Neuronal stem cell (in vitro differentiated cells): ENCODE measurements around the gene TMEM175.
A peak's percentile ranks its signal among the peaks of the same experiment; 100 is the strongest.

Experiments
- DNase-seq: peaks from one replicate; pipeline ENCODE4 v3.0.0-alpha.2; 2013; ENCODE audit warnings: low spot score
- H2AFZ ChIP-seq: one replicate; pipeline ENCODE4 v1.6.1; 2013; ENCODE audit warnings: mild to moderate bottlenecking, low read length, inconsistent platforms
- H2AK5ac ChIP-seq: 2 replicates; pipeline ENCODE4 v1.6.1; 2013; ENCODE audit warnings: low read depth, mild to moderate bottlenecking, inconsistent platforms, low read length, moderate library complexity, mixed read lengths
- H2BK120ac ChIP-seq: 2 replicates; pipeline ENCODE4 v1.6.1; 2013; ENCODE audit warnings: low read depth, mild to moderate bottlenecking, inconsistent platforms, low read length, moderate library complexity, mixed read lengths
- H2BK12ac ChIP-seq: one replicate; pipeline ENCODE4 v1.6.1; 2013; ENCODE audit warnings: low read length, inconsistent platforms
- H2BK15ac ChIP-seq: 2 replicates; pipeline ENCODE4 v1.6.1; 2013; ENCODE audit warnings: mild to moderate bottlenecking, low read length, inconsistent platforms, mixed read lengths
- H2BK5ac ChIP-seq: one replicate; pipeline ENCODE4 v1.6.1; 2013; ENCODE audit warnings: inconsistent platforms, mild to moderate bottlenecking, low read length, moderate library complexity
- H3K14ac ChIP-seq: one replicate; pipeline ENCODE4 v1.6.1; 2013; ENCODE audit warnings: low read length, inconsistent platforms
- H3K18ac ChIP-seq: 2 replicates; pipeline ENCODE4 v1.6.1; 2013; ENCODE audit warnings: low read length, inconsistent platforms
- H3K23ac ChIP-seq: 2 replicates; pipeline ENCODE4 v1.6.1; 2013; ENCODE audit warnings: low read depth, mild to moderate bottlenecking, mixed read lengths, low read length, inconsistent platforms; ENCODE audit not compliant: poor library complexity
- H3K27ac ChIP-seq: replicated peaks from 3 replicates; pipeline ENCODE4 v1.5.1; 2013; ENCODE audit warnings: low read length, inconsistent platforms
- H3K27me3 ChIP-seq, 3 experiments: 2 replicates each; pipeline ENCODE4 v1.6.1; 2013; ENCODE audit warnings: low read length in 3 of 3, mild to moderate bottlenecking in 2 of 3, inconsistent platforms in 1 of 3, low read depth in 1 of 3, mixed read lengths in 1 of 3, moderate library complexity in 1 of 3; ENCODE audit not compliant: control insufficient read depth in 3 of 3, insufficient read depth in 3 of 3
- H3K36me3 ChIP-seq, 2 donors: replicated peaks in 1 of 2; 2 replicates each; pipeline ENCODE4 v1.6.1; 2013; ENCODE audit warnings: low read length in 2 of 2; ENCODE audit not compliant: control insufficient read depth in 2 of 2, insufficient read depth in 2 of 2
- H3K4ac ChIP-seq: 2 replicates; pipeline ENCODE4 v1.6.1; 2013; ENCODE audit warnings: inconsistent platforms, mild to moderate bottlenecking, low read length, moderate library complexity
- H3K4me1 ChIP-seq, 2 donors: 1 replicate in 1 of 2; 2 replicates in 1 of 2; pipeline ENCODE4 v1.6.1; 2013; ENCODE audit warnings: low read length in 2 of 2, low read depth in 1 of 2; ENCODE audit not compliant: control insufficient read depth in 2 of 2, insufficient read depth in 1 of 2
- H3K4me2 ChIP-seq: one replicate; pipeline ENCODE4 v1.6.1; 2013; ENCODE audit warnings: mild to moderate bottlenecking, low read length, inconsistent platforms; ENCODE audit not compliant: insufficient read depth, poor library complexity, severe bottlenecking
- H3K4me3 ChIP-seq, 2 donors: 2 replicates each; pipeline ENCODE4 v1.5.1; 2013; ENCODE audit warnings: low read length in 2 of 2, mild to moderate bottlenecking in 2 of 2, inconsistent platforms in 1 of 2, moderate library complexity in 1 of 2
- H3K79me1 ChIP-seq: one replicate; pipeline ENCODE4 v1.6.1; 2013; ENCODE audit warnings: low read depth, mild to moderate bottlenecking, inconsistent platforms, low read length, moderate library complexity
- H3K9ac ChIP-seq: one replicate; pipeline ENCODE4 v1.6.1; 2013; ENCODE audit warnings: mild to moderate bottlenecking, low read depth, low read length, inconsistent platforms; ENCODE audit not compliant: poor library complexity
- H3K9me3 ChIP-seq, 2 donors: replicated peaks in 1 of 2; 2 replicates each; pipeline versions ENCODE3 to v1.6.1; 2013; ENCODE audit warnings: low read length in 2 of 2, mild to moderate bottlenecking in 2 of 2, inconsistent platforms in 1 of 2, low read depth in 1 of 2, mixed read lengths in 1 of 2, moderate library complexity in 1 of 2; ENCODE audit not compliant: control insufficient read depth in 2 of 2, insufficient read depth in 1 of 2
- H4K8ac ChIP-seq: one replicate; pipeline ENCODE4 v1.6.1; 2013; ENCODE audit warnings: low read depth, mild to moderate bottlenecking, inconsistent platforms, low read length, moderate library complexity
- H4K91ac ChIP-seq: one replicate; pipeline ENCODE4 v1.6.1; 2013; ENCODE audit warnings: low read length, low read depth, mild to moderate bottlenecking, inconsistent platforms; ENCODE audit not compliant: poor library complexity
- WGBS, 2 donors: extraction: QIAGEN DNeasy Blood & Tissue Kit; methylation state at CpG; one replicate each; pipeline ENCODE4 v1.1.7; 2013; ENCODE audit warnings: missing lambda C conversion rate in 2 of 2, mixed read lengths in 1 of 2; ENCODE audit not compliant: insufficient read length in 2 of 2, insufficient replicate concordance in 1 of 2; ENCODE audit errors: extremely low coverage in 2 of 2; 5-methylcytosine and 5-hydroxymethylcytosine counted together

The TMEM175 gene

GRCh38 chr4:990746-991367 lies 58.6 kb downstream of the TMEM175 start:
- peaks cover 8% of the 10 kb centered on the region for H3K79me1 ChIP-seq
- H3K27ac ChIP-seq: no peak overlapping the region
- no peak for DNase-seq
- H3K36me3 ChIP-seq: peaks cover 0 to 1% of the 10 kb centered on the region in 2 donors
- no peak overlapping the region for H3K4me3 ChIP-seq
- H3K9ac ChIP-seq: no peak overlapping the region
- H4K8ac ChIP-seq: peak overlapping the region; percentile 17
- H3K4ac ChIP-seq: peak overlapping the region; percentile 53
- H2BK5ac ChIP-seq: no peak overlapping the region
- H4K91ac ChIP-seq: no peak overlapping the region
- peaks cover 3 to 17% of the 10 kb centered on the region in 2 donors for H3K4me1 ChIP-seq
- WGBS, 2 donors: no CpG with 5 or more reads among the region's 26 CpGs
- no peak overlapping the region for H2BK15ac ChIP-seq
- H2AFZ ChIP-seq: no peak overlapping the region
- peak overlapping the region; percentile 65 for H3K23ac ChIP-seq
- H2AK5ac ChIP-seq: no peak overlapping the region
- H3K9me3 ChIP-seq: no peaks in the 10 kb centered on the region
- no peak overlapping the region for H2BK120ac ChIP-seq
- H3K14ac ChIP-seq: peak overlapping the region; percentile 82
- H3K27me3 ChIP-seq: peaks cover 0 to 29% (median 5%) of the 10 kb centered on the region in 3 experiments
- H2BK12ac ChIP-seq: no peak overlapping the region
- H3K18ac ChIP-seq: no peak overlapping the region
- H3K4me2 ChIP-seq: no peak overlapping the region

DNA sequence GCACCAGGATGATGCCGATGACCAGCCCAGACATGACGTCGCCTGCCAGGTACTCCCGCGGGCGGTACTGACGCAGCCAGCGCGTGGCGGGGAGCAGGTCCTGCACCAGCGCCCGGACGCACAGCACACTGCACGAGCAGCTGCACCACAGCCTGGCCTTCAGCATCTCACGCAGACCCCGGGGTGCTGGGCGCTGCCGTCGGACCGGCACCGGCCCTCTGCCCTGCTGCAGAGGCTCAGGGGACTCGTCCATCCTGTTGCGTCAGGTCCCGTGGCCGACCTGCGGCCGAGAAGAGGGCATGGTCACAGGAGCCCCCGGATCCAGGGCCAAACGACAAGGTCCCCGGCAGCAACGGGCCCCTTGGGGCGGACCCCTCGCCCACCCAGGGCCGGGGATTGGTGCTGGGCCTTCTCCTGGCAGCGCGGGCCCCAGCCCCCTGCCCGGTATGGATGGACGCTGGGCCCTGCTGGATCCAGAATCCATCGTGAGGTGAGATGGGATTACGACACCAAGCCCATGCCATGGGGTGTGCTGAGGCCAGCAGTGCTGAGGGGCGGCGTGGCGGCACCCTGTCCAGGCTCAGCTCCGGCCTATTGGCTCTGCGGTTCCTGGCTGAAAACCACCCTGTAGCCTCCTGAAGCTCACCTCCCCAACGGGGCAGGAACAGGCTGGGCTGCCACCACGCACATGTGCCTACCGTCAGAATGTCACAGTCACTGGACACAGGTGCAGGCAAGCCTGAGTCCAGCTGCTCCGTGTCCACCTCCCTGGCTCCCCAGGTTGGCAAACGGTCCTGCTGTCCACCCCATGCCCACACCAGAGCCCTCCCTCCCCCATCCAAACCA lies 59.4 kb downstream of the TMEM175 start:
- Histone ChIP-seq H4K91ac (no peak overlapping the region), H3K4me3 (no peak overlapping the region), H2BK120ac (no peak overlapping the region), H3K23ac (peak overlapping the region; percentile 55), H3K79me1 (peaks cover 9% of the 10 kb centered on the region), H3K27me3 (peaks cover 2 to 29% (median 10%) of the 10 kb centered on the region in 3 experiments), H2BK12ac (no peak overlapping the region), H3K9me3 (no peaks in the 10 kb centered on the region), H2AK5ac (no peak overlapping the region), H2BK15ac (no peak overlapping the region), H3K18ac (no peak overlapping the region), H3K14ac (no peak overlapping the region), H2BK5ac (no peak overlapping the region), H3K4me2 (peak overlapping the region; percentile 11), H4K8ac (no peak overlapping the region), H3K4ac (no peak overlapping the region), H3K36me3 (peaks cover 0 to 1% of the 10 kb centered on the region in 2 donors), H3K4me1 (peaks cover 3 to 14% of the 10 kb centered on the region in 2 donors), H3K9ac (peak overlapping the region; percentile 77), H3K27ac (no peak overlapping the region), H2AFZ (no peak overlapping the region)
- WGBS, 2 donors: no CpG with 5 or more reads among the region's 50 CpGs
- DNase-seq: no peak

GRCh38 chr4:992297-993110 lies 60.2 kb downstream of the TMEM175 start:
- no peaks in the 10 kb centered on the region for H3K9me3 ChIP-seq
- H2BK5ac ChIP-seq: no peak overlapping the region
- H3K23ac ChIP-seq: peak overlapping the region; percentile 75
- H2BK15ac ChIP-seq: no peak overlapping the region
- no peak overlapping the region for H2BK120ac ChIP-seq
- H4K91ac ChIP-seq: no peak overlapping the region
- no peak overlapping the region for H3K27ac ChIP-seq
- peak overlapping the region; percentile 47 for H2AK5ac ChIP-seq
- H4K8ac ChIP-seq: no peak overlapping the region
- no peak overlapping the region for H3K9ac ChIP-seq
- peak overlapping the region in 1 of 2 donors; percentile 60 for H3K4me3 ChIP-seq
- peaks cover 2 to 30% (median 17%) of the 10 kb centered on the region in 3 experiments for H3K27me3 ChIP-seq
- peaks cover 3 to 12% of the 10 kb centered on the region in 2 donors for H3K4me1 ChIP-seq
- no peak overlapping the region for H3K4ac ChIP-seq
- no peak overlapping the region for H3K14ac ChIP-seq
- DNase-seq: no peak
- H2BK12ac ChIP-seq: no peak overlapping the region
- peaks cover 8% of the 10 kb centered on the region for H3K79me1 ChIP-seq
- H3K4me2 ChIP-seq: peak overlapping the region; percentile 18
- peak overlapping the region; percentile 88 for H2AFZ ChIP-seq
- H3K18ac ChIP-seq: peak overlapping the region; percentile 8
- peaks cover 0 to 1% of the 10 kb centered on the region in 2 donors for H3K36me3 ChIP-seq
- no CpG with 5 or more reads among the region's 25 CpGs for WGBS, 2 donors
